AG09319 (cell line): Measurements from ENCODE around the gene COQ2.

Experiments used
- DNase-seq: peaks from one replicate; pipeline ENCODE4 v3.0.0-alpha.2; 2010; ENCODE audit warnings: low read depth; ENCODE audit errors: extremely low read depth
- TF ChIP-seq, protein P1 (sequence below): IDR thresholded peaks from 2 replicates; pipeline ENCODE4 v1.5.1; 2011; ENCODE audit warnings: low read depth, mild to moderate bottlenecking, inconsistent platforms, low read length, moderate library complexity

Gene COQ2

GRCh38 chr4:83231620-83232076 is 53.0 kb downstream of the COQ2 start:
- TF ChIP-seq, protein P1, sequence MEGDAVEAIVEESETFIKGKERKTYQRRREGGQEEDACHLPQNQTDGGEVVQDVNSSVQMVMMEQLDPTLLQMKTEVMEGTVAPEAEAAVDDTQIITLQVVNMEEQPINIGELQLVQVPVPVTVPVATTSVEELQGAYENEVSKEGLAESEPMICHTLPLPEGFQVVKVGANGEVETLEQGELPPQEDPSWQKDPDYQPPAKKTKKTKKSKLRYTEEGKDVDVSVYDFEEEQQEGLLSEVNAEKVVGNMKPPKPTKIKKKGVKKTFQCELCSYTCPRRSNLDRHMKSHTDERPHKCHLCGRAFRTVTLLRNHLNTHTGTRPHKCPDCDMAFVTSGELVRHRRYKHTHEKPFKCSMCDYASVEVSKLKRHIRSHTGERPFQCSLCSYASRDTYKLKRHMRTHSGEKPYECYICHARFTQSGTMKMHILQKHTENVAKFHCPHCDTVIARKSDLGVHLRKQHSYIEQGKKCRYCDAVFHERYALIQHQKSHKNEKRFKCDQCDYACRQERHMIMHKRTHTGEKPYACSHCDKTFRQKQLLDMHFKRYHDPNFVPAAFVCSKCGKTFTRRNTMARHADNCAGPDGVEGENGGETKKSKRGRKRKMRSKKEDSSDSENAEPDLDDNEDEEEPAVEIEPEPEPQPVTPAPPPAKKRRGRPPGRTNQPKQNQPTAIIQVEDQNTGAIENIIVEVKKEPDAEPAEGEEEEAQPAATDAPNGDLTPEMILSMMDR, result no peak
- DNase-seq, result no peak

GRCh38 chr4:83230928-83231327 is 53.7 kb downstream of the COQ2 start:
- TF ChIP-seq, protein P1, result no peak
- no peak for DNase-seq

DNA sequence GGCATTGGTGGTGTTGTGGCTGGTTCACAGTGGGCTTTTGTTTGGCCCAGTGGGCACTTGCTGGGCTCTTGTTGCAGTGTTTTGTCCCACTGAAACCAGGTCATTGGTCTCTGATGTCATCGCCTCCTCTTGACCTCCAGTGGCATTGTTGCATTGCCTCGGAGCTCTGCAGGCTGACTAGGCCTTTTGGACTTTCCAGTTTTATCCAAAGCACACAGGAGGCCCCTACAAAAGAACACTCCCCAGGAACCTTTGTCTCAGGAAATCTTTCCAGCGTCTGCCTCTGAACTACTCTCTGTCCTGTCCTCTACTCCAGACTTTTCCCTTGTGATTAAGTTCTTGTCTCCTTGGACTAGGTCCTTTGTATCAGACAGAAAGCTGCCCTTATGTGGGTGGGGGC is 54.8 kb downstream of the COQ2 start:
- TF ChIP-seq, protein P1, result no peak
- no peak for DNase-seq

GRCh38 chr4:83228231-83228630 is 56.4 kb downstream of the COQ2 start:
- TF ChIP-seq, protein P1, result no peak
- no peak for DNase-seq

- no peak for DNase-seq
- TF ChIP-seq, protein P1, result no peak
These were observed 59.9 kb downstream of the COQ2 start for GRCh38 chr4:83224502-83225197.

DNA sequence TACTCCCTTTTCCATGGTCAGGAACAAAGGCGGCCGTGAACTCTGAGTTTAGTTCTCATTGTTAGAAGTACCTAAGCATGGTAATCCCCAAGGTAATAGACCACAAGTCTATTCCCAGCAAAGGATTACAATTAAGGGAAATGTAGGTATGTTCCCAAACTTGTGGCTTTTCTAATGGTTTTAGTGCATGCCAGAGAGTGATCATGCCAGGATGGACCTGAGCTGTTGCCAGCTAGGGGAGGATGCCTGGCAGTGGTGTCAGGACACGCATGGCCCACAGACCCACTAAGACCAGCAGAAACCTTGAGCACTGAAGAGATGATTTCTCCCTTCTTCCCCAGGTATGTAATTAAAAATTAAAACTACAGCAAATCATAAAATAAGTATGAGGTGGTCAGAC is 60.8 kb downstream of the COQ2 start:
- TF ChIP-seq, protein P1, result no peak
- no peak for DNase-seq

DNA sequence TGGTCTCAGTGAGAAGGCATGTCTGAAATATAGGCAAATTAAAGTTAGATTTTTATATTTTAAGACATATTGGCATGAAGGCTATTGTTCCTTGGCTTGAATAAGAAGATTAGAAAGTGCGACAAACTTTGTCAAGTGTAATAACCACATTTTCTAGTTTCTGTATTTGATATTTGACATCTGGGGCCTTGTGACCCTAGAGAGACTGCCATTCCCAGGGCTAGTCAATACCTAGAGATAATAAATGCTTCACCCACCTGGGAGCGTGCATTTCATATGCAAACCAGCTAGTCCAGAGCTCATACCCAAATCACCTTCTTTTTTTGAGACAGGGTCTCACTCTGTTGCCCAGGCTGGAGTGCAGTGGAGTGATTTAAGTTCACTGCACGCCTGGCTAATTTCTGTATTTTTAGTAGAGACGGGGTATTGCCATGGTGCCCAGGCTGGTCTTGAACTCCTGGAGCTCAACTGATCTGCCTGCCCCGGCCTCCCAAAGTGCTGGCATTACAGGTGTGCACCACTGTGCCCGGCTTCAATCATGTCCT is 62.6 kb downstream of the COQ2 start:
- DNase-seq, result no peak
- TF ChIP-seq, protein P1, result no peak
